ENCODE results near the gene GREB1L. TPM values are rescaled to one million over a fixed set of nuclear protein-coding genes. Genes with fewer than 3 reads are reported as not detected.
A peak's percentile ranks its signal among the peaks of the same experiment; 100 is the strongest.

GREB1L gene
- total RNA-seq (2021): 0.02 to 0.26 TPM (median 0.11 TPM) in 3 replicates
- percentile 7 among the genes with signal in this experiment for Bru-seq, nascent RNA
- long read RNA-seq, experiment 1, partial matches to known transcripts: 0 of 1 reads
- long read RNA-seq, experiment 1, other reads (novel, unspliced or antisense): 1 of 1 reads
- long read RNA-seq, experiment 2: 0 reads
- long read RNA-seq, experiment 3: 0 reads

DNA sequence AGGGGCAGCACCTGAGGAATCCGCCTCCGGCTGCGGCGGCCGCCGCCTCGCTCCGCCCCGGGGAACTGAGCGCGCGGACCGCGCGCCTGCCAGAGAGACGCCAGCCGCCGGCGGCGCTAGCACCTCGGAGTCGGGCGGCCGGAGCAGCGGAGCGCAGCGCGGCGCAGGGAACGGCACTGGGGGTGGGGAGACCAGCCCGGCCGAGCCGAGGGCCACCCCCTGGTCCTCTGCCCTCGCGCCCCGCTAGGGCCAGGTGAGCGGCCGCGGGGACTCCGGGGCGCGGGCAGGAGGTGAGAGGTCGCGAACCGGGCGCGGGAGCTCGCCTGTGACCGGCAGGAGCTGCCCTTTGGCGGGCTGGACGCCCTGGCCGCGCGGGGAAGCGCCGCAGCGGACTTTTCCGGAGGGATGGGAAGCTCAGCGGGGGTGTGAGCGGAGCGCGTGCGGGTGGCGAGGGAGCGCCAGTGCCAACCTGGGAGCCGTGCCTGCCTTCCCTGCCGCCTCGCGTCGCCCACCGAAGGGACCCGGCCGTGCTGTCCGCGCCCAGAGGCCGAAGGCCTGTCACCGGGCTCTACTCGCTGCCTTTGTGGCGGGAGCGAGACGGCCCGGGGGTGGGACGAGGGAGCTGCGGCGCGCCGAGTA lies at the start of gene GREB1L:
TSS of gene GREB1L (plus strand) at position 92 of the 639 bp plus-strand sequence. CDS start 141,287 bp downstream, outside the sequence.
- no peaks in the 10 kb centered on the region for H3K36me3 Mint-ChIP-seq
- POLR2A ChIA-PET: no interaction called here
- no peaks in the 10 kb centered on the region for H3K9me3 Mint-ChIP-seq
- H3K4me3 Mint-ChIP-seq: peak within 1 kb of the TSS; percentile 70
- ATAC-seq (peak; percentile 92), DNase-seq (ENCODE audit: low spot score) (peak; percentile 77)
- H3K4me1 Mint-ChIP-seq: peaks cover 9% of the 10 kb centered on the region
- H3K27me3 Mint-ChIP-seq (ENCODE audit: low read depth): peaks cover 94% of the 10 kb centered on the region
- H3K27ac Mint-ChIP-seq: no peak within 1 kb of the TSS
- CTCF ChIA-PET: interaction anchor here (0.7 to 2.7 kb wide), 3 partner anchors 179 to 203 kb away, joined by 3 to 12 read pairs (median 3); no protein-coding TSS in a partner anchor
- no peak for TF ChIP-seq ZNF396 (CRISPR knock-in tag; IDR thresholded peaks at IDR 0.05; ENCODE audit: borderline replicate concordance)
- TF ChIP-seq, protein P1, sequence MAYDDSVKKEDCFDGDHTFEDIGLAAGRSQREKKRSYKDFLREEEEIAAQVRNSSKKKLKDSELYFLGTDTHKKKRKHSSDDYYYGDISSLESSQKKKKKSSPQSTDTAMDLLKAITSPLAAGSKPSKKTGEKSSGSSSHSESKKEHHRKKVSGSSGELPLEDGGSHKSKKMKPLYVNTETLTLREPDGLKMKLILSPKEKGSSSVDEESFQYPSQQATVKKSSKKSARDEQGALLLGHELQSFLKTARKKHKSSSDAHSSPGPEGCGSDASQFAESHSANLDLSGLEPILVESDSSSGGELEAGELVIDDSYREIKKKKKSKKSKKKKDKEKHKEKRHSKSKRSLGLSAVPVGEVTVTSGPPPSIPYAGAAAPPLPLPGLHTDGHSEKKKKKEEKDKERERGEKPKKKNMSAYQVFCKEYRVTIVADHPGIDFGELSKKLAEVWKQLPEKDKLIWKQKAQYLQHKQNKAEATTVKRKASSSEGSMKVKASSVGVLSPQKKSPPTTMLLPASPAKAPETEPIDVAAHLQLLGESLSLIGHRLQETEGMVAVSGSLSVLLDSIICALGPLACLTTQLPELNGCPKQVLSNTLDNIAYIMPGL (CRISPR knock-in tag; IDR thresholded peaks at IDR 0.05): peak; percentile 23; the same call in 1 of the 2 replicates

DNA sequence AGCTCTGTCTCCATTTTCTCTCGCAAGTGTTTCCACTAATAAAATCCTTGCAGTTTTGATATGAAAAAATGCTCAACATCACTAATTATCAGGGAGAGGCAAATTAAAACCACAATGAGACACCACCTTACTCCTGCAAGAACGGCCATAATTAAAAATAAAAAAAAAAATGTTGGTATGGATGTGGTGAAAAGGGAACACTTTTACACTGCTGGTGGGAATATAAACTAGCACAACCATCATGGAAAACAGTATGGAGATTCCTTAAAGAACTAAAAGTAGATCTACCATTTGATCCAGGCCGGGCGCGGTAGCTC lies 49.8 kb upstream of the GREB1L start:
- TF ChIP-seq SOX15 (CRISPR knock-in tag; IDR thresholded peaks at IDR 0.05) (no peak), ZNF219 (CRISPR knock-in tag; IDR thresholded peaks at IDR 0.05; ENCODE audit: borderline replicate concordance) (no peak), CBFB (CRISPR knock-in tag; IDR thresholded peaks at IDR 0.05; ENCODE audit: low read depth) (no peak), NFATC4 (CRISPR knock-in tag; IDR thresholded peaks at IDR 0.05) (no peak), JAZF1 (CRISPR knock-in tag; IDR thresholded peaks at IDR 0.05) (no peak), GABPB1 (CRISPR knock-in tag; IDR thresholded peaks at IDR 0.05) (no peak), FOXP1 (CRISPR knock-in tag; IDR thresholded peaks at IDR 0.05; ENCODE audit: borderline replicate concordance) (no peak), ESRRA (CRISPR knock-in tag; IDR thresholded peaks at IDR 0.05; ENCODE audit: borderline replicate concordance) (no peak), CREB1 (CRISPR knock-in tag; IDR thresholded peaks at IDR 0.05) (no peak), TEAD4 (CRISPR knock-in tag; IDR thresholded peaks at IDR 0.05) (no peak), RELA (CRISPR knock-in tag; IDR thresholded peaks at IDR 0.05; ENCODE audit: borderline replicate concordance) (no peak), ATF1 (CRISPR knock-in tag; IDR thresholded peaks at IDR 0.05) (no peak), KAT7 (CRISPR knock-in tag; IDR thresholded peaks at IDR 0.05; ENCODE audit: borderline replicate concordance) (no peak), ZNF232 (CRISPR knock-in tag; IDR thresholded peaks at IDR 0.05) (no peak)
- TF ChIP-seq, protein P2, sequence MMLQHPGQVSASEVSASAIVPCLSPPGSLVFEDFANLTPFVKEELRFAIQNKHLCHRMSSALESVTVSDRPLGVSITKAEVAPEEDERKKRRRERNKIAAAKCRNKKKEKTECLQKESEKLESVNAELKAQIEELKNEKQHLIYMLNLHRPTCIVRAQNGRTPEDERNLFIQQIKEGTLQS (CRISPR knock-in tag; conservative IDR thresholded peaks at IDR 0.05): no peak
- TF ChIP-seq, protein P3, sequence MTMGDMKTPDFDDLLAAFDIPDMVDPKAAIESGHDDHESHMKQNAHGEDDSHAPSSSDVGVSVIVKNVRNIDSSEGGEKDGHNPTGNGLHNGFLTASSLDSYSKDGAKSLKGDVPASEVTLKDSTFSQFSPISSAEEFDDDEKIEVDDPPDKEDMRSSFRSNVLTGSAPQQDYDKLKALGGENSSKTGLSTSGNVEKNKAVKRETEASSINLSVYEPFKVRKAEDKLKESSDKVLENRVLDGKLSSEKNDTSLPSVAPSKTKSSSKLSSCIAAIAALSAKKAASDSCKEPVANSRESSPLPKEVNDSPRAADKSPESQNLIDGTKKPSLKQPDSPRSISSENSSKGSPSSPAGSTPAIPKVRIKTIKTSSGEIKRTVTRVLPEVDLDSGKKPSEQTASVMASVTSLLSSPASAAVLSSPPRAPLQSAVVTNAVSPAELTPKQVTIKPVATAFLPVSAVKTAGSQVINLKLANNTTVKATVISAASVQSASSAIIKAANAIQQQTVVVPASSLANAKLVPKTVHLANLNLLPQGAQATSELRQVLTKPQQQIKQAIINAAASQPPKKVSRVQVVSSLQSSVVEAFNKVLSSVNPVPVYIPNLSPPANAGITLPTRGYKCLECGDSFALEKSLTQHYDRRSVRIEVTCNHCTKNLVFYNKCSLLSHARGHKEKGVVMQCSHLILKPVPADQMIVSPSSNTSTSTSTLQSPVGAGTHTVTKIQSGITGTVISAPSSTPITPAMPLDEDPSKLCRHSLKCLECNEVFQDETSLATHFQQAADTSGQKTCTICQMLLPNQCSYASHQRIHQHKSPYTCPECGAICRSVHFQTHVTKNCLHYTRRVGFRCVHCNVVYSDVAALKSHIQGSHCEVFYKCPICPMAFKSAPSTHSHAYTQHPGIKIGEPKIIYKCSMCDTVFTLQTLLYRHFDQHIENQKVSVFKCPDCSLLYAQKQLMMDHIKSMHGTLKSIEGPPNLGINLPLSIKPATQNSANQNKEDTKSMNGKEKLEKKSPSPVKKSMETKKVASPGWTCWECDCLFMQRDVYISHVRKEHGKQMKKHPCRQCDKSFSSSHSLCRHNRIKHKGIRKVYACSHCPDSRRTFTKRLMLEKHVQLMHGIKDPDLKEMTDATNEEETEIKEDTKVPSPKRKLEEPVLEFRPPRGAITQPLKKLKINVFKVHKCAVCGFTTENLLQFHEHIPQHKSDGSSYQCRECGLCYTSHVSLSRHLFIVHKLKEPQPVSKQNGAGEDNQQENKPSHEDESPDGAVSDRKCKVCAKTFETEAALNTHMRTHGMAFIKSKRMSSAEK (CRISPR knock-in tag; IDR thresholded peaks at IDR 0.05; ENCODE audit: borderline replicate concordance): no peak
- TF ChIP-seq, protein P4, sequence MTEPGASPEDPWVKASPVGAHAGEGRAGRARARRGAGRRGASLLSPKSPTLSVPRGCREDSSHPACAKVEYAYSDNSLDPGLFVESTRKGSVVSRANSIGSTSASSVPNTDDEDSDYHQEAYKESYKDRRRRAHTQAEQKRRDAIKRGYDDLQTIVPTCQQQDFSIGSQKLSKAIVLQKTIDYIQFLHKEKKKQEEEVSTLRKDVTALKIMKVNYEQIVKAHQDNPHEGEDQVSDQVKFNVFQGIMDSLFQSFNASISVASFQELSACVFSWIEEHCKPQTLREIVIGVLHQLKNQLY (CRISPR knock-in tag; IDR thresholded peaks at IDR 0.05): no peak
- TF ChIP-seq, protein P5, sequence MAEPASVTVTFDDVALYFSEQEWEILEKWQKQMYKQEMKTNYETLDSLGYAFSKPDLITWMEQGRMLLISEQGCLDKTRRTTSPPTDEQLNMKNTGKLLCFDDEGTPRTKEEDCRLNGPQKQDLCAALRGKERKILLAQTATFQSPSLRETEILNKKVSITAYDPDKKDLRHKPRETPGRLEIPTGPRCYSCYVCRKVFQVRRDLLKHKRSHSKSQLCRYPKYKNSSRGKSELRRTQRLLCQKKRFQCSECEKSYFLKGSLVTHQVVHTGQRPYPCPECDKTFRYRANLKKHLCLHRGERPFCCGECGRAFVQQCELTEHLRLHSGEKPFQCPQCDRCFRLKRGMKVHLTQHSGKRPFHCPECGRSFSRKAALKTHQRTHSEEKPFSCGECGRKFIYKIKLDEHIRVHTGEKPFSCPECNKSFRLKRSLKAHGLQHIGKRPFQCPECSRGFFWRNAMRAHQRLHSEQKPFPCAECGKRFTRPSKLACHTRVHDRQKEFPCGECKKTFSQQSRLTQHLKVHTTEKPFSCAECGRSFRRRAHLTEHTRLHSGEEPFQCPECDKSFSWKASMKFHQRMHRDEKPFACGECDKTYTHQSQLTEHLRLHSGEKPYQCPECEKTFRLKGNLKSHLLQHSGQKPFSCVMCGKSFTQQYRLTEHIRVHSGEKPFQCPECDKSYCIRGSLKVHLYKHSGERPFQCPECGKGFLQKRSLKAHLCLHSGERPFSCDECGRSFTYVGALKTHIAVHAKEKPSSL (CRISPR knock-in tag; conservative IDR thresholded peaks at IDR 0.05): no peak
- TF ChIP-seq, protein P6, sequence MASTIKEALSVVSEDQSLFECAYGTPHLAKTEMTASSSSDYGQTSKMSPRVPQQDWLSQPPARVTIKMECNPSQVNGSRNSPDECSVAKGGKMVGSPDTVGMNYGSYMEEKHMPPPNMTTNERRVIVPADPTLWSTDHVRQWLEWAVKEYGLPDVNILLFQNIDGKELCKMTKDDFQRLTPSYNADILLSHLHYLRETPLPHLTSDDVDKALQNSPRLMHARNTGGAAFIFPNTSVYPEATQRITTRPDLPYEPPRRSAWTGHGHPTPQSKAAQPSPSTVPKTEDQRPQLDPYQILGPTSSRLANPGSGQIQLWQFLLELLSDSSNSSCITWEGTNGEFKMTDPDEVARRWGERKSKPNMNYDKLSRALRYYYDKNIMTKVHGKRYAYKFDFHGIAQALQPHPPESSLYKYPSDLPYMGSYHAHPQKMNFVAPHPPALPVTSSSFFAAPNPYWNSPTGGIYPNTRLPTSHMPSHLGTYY (CRISPR knock-in tag; IDR thresholded peaks at IDR 0.05): no peak
- TF ChIP-seq, protein P7, sequence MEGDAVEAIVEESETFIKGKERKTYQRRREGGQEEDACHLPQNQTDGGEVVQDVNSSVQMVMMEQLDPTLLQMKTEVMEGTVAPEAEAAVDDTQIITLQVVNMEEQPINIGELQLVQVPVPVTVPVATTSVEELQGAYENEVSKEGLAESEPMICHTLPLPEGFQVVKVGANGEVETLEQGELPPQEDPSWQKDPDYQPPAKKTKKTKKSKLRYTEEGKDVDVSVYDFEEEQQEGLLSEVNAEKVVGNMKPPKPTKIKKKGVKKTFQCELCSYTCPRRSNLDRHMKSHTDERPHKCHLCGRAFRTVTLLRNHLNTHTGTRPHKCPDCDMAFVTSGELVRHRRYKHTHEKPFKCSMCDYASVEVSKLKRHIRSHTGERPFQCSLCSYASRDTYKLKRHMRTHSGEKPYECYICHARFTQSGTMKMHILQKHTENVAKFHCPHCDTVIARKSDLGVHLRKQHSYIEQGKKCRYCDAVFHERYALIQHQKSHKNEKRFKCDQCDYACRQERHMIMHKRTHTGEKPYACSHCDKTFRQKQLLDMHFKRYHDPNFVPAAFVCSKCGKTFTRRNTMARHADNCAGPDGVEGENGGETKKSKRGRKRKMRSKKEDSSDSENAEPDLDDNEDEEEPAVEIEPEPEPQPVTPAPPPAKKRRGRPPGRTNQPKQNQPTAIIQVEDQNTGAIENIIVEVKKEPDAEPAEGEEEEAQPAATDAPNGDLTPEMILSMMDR (IDR thresholded peaks at IDR 0.05): no peak
- no peak for ATAC-seq
- H3K9me3 Mint-ChIP-seq: no peaks in the 10 kb centered on the region

More for the DNA sequence above, 49.8 kb upstream of the GREB1L start:
- H3K4me3 Mint-ChIP-seq: no peak overlapping the region
- H3K27ac Mint-ChIP-seq: no peak overlapping the region
- H3K36me3 Mint-ChIP-seq: no peaks in the 10 kb centered on the region
- no peaks in the 10 kb centered on the region for H3K4me1 Mint-ChIP-seq
- peaks cover 3% of the 10 kb centered on the region for H3K27me3 Mint-ChIP-seq (ENCODE audit: low read depth)
- ChIA-PET POLR2A (no interaction called here), CTCF (interaction anchor here (0.6 to 4.1 kb wide), 42 partner anchors 8 to 476 kb away, joined by 3 to 30 read pairs (median 4); partner anchors contain the start of genes ESCO1 and SNRPD1)
- no peak for DNase-seq (ENCODE audit: low spot score)

Measured in WTC11 (cell line).